A549 (cell line): ENCODE data around the gene BHLHA15. TPM values are rescaled to one million over a fixed set of nuclear protein-coding genes. Genes with fewer than 3 reads are reported as not detected.

Experiments used
- ATAC-seq, 2 experiments: fragments of 200-7000 bp in 1 of 2; fragments of >200 bp in 1 of 2; cut with Nextera tagmentation in 1 of 2; cut with Tn5 transposase in 1 of 2; 3 replicates each; pipeline versions ENCODE4 v1.8.0 to v1.9.1; 2018 to 2020; ENCODE audit warnings: mild to moderate bottlenecking in 1 of 2, moderate library complexity in 1 of 2
- CTCF ChIA-PET: fragments of 300-600 bp; sonication (Branson Sonifier 250); formaldehyde crosslinking; extraction: SDS; loops from one replicate; lab custom pipeline; 2021; ENCODE audit warnings: antibody characterized with exemption, inconsistent platforms; lab: Yijun Ruan, JAX
- POLR2A ChIA-PET: fragments of 350-600 bp; formaldehyde crosslinking; extraction: SDS; loops from one replicate; lab custom pipeline; 2021; ENCODE audit warnings: antibody characterized with exemption, inconsistent platforms; lab: Yijun Ruan, JAX
- DNase-seq, 2 experiments: peaks; one replicate each; pipeline versions ENCODE4 v3.0.0 to v3.0.0-alpha.2; 2011 to 2016; ENCODE audit warnings: low read depth in 1 of 2, low spot score in 1 of 2
- FAIRE-seq: peaks from 2 replicates; lab custom pipeline; 2011; peaks lifted over from hg19 to GRCh38; lab: Jason Lieb, UNC
- H3K27ac ChIP-seq, 2 experiments: fragments of >200 bp; sonication (Bioruptor Twin); formaldehyde crosslinking; 3 replicates each; pipeline ENCODE4 v1.5.1; 2016 to 2017
- H3K4me1 ChIP-seq: fragments of >200 bp; sonication (Bioruptor Twin); formaldehyde crosslinking; 3 replicates; pipeline ENCODE4 v1.6.1; 2016
- H3K4me2 ChIP-seq: fragments of >200 bp; sonication (Bioruptor Twin); formaldehyde crosslinking; 3 replicates; pipeline ENCODE4 v1.6.1; 2016
- H3K4me3 ChIP-seq: fragments of >200 bp; sonication (Bioruptor Twin); formaldehyde crosslinking; 3 replicates; pipeline ENCODE4 v1.5.1; 2016
- H3K9me3 ChIP-seq: fragments of >200 bp; sonication (Bioruptor Twin); formaldehyde crosslinking; 3 replicates; pipeline ENCODE4 v1.6.1; 2016
- CBX8 ChIP-seq: fragments of 200-600 bp; sonication (generic); IDR thresholded peaks from 2 replicates; pipeline ENCODE4 v1.6.1; 2016
- CHD2 ChIP-seq: fragments of 150-350 bp; IDR thresholded peaks from 2 replicates; pipeline ENCODE4 v1.6.1; 2014; ENCODE audit warnings: low read length; ENCODE audit not compliant: partially characterized antibody
- EHMT2 ChIP-seq: fragments of 200-600 bp; sonication (generic); IDR thresholded peaks from 2 replicates; pipeline ENCODE4 v1.6.1; 2016; ENCODE audit warnings: antibody characterized with exemption, low read depth, mild to moderate bottlenecking, moderate library complexity
- EP300 ChIP-seq, 2 experiments: fragments of >200 bp; sonication (Bioruptor Twin); formaldehyde crosslinking; IDR thresholded peaks; 2 replicates in 1 of 2; 3 replicates in 1 of 2; pipeline ENCODE4 v1.6.1; 2016 to 2017
- FOXS1 ChIP-seq: fragments of 250-450 bp; sonication (Bioruptor Pico); IDR thresholded peaks from 2 replicates; pipeline ENCODE4 v1.5.0; 2020; ENCODE audit warnings: mild to moderate bottlenecking, moderate library complexity
- HOXB5 ChIP-seq: fragments of 250-450 bp; sonication (Bioruptor Pico); IDR thresholded peaks from 2 replicates; pipeline ENCODE4 v1.5.0; 2020; ENCODE audit warnings: mild to moderate bottlenecking, moderate library complexity
- JUNB ChIP-seq: fragments of >200 bp; sonication (Bioruptor Twin); formaldehyde crosslinking; IDR thresholded peaks from 2 replicates; pipeline ENCODE4 v1.6.1; 2016
- KDM5A ChIP-seq: fragments of 200-600 bp; sonication (generic); IDR thresholded peaks from 2 replicates; pipeline ENCODE4 v1.6.1; 2016; ENCODE audit warnings: antibody characterized with exemption, mild to moderate bottlenecking
- MYC ChIP-seq: IDR thresholded peaks from 2 replicates; pipeline ENCODE4 v1.6.1; 2012; ENCODE audit warnings: mild to moderate bottlenecking, inconsistent platforms, low read length, improper control_type of control experiment, borderline replicate concordance
- NFE2L2 ChIP-seq: fragments of 150-350 bp; conservative IDR thresholded peaks from 2 replicates; pipeline ENCODE4 v1.6.1; 2014; ENCODE audit warnings: low read length
- NR3C1 ChIP-seq: fragments of >200 bp; sonication (Bioruptor Twin); formaldehyde crosslinking; IDR thresholded peaks from 3 replicates; pipeline ENCODE4 v1.6.1; 2017
- RAD21 ChIP-seq, 2 experiments: fragments of >200 bp in 1 of 2; sonication (Bioruptor Twin) in 1 of 2; formaldehyde crosslinking in 1 of 2; IDR thresholded peaks in 1 of 2; conservative IDR thresholded peaks in 1 of 2; 2 replicates in 1 of 2; 3 replicates in 1 of 2; pipeline ENCODE4 v1.6.1; 2012 to 2018; ENCODE audit warnings: inconsistent platforms in 1 of 2
- RCOR1 ChIP-seq: fragments of 150-350 bp; IDR thresholded peaks from 2 replicates; pipeline ENCODE4 v1.6.1; 2014; ENCODE audit warnings: antibody characterized with exemption, low read length, low read depth
- RNF2 ChIP-seq: fragments of 200-600 bp; sonication (generic); IDR thresholded peaks from 2 replicates; pipeline ENCODE4 v1.6.1; 2016; ENCODE audit warnings: low read depth, mild to moderate bottlenecking, antibody characterized with exemption, moderate library complexity, borderline replicate concordance
- SMC3 ChIP-seq: fragments of >200 bp; sonication (Bioruptor Twin); formaldehyde crosslinking; IDR thresholded peaks from 3 replicates; pipeline ENCODE4 v1.6.1; 2018; ENCODE audit warnings: inconsistent platforms
- ZFP36 ChIP-seq: fragments of 450-650 bp; IDR thresholded peaks from 2 replicates; pipeline ENCODE4 v1.6.1; 2014; ENCODE audit warnings: borderline replicate concordance; ENCODE audit not compliant: partially characterized antibody
- WGBS: methylation state at CpG from one replicate; pipeline ENCODE4 v1.1.6; 2017; ENCODE audit errors: missing lambda C conversion rate; 5-methylcytosine and 5-hydroxymethylcytosine counted together
- polyA plus RNA-seq, 4 experiments: library from polyadenylated mRNA; depleted of rRNA in 3 of 4; stranded (reverse); fragments of >200 nt; fragmentation: RNase III in 1 of 4; extraction: RNeasy Plus Mini Kit Qiagen cat#74134 plus additional on column Dnase treatment in 1 of 4; gene quantifications; 2 replicates in 3 of 4; 3 replicates in 1 of 4; pipeline ENCODE4 v1.2.3, GENCODE V29; 2011 to 2017
- TF ChIP-seq, protein P1 (sequence below): fragments of >200 bp; sonication (Bioruptor Twin); formaldehyde crosslinking; IDR thresholded peaks from 3 replicates; pipeline ENCODE4 v1.5.1; 2016
- TF ChIP-seq, protein P2 (sequence below): IDR thresholded peaks from 2 replicates; pipeline ENCODE4 v1.6.1; 2012; ENCODE audit warnings: low read depth, borderline replicate concordance
- TF ChIP-seq, protein P3 (sequence below): fragments of 200-600 bp; sonication (generic); IDR thresholded peaks from 2 replicates; pipeline ENCODE4 v1.6.1; 2016; ENCODE audit warnings: antibody characterized with exemption, mild to moderate bottlenecking, moderate library complexity
- TF ChIP-seq, protein P4 (sequence below): IDR thresholded peaks from 2 replicates; pipeline ENCODE4 v1.6.1; 2012
- TF ChIP-seq, protein P5 (sequence below): fragments of >200 bp; sonication (Bioruptor Twin); formaldehyde crosslinking; IDR thresholded peaks from 2 replicates; pipeline ENCODE4 v1.6.1; 2016

Gene BHLHA15
- polyA plus RNA-seq, 2 of the 4 experiments (the other 2 are of a cell fraction): 0.23 to 0.30 TPM

DNA sequence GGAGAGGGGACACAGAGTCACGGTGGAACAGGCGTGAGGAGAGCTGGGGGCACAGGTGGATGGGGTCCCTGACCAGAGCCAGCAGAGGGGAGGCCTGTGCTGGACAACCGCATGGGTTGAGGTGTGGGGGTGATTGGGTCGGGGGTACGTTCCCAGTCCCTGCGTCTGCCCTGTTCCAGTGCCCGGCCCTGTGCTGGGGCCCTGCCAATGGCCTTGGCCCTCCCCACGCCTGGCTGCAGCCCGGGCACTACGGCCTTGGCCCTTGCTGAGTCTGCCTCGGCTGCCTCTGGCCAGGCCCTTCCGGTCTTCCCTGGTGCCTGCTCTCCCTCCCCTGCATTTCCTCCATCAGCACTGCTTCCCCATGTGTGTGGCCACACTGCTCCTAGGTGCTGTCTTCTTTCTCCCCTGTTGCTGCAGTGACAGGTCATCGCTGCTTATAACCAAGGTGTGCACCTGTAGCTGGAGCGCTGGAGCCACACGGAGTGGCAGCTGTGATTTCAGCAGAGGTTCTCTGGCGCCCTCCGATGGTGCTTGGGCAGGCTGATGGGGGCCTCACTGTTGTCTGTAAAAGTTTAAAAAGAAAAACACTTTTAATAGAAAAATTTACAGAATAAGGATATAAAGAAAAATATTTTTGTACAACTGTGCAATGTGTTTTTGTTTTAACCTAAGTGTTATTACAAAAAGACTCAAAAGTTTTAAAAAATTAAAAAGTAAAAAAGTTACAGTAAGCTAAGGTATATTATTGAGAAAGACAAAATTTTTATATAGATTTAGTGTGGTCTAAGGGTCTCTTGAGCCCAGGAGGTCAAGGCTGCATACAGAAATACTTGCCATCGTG lies 45.2 kb upstream of the BHLHA15 start:
- H3K27ac ChIP-seq: no peak overlapping the region
- CTCF ChIA-PET: interaction anchor here (0.7 to 24.1 kb wide), 20 partner anchors 8 to 148 kb away, joined by 3 to 493 read pairs (median 4); partner anchors contain the start of gene LMTK2
- POLR2A ChIA-PET: no interaction called here
- TF ChIP-seq, protein P1, sequence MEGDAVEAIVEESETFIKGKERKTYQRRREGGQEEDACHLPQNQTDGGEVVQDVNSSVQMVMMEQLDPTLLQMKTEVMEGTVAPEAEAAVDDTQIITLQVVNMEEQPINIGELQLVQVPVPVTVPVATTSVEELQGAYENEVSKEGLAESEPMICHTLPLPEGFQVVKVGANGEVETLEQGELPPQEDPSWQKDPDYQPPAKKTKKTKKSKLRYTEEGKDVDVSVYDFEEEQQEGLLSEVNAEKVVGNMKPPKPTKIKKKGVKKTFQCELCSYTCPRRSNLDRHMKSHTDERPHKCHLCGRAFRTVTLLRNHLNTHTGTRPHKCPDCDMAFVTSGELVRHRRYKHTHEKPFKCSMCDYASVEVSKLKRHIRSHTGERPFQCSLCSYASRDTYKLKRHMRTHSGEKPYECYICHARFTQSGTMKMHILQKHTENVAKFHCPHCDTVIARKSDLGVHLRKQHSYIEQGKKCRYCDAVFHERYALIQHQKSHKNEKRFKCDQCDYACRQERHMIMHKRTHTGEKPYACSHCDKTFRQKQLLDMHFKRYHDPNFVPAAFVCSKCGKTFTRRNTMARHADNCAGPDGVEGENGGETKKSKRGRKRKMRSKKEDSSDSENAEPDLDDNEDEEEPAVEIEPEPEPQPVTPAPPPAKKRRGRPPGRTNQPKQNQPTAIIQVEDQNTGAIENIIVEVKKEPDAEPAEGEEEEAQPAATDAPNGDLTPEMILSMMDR: peak; percentile 77
- TF ChIP-seq SMC3 (peak; percentile 72), CHD2 (no peak), NR3C1 (no peak), FOXS1 (CRISPR knock-in tag) (no peak), RAD21 (conservative IDR thresholded peaks at IDR 0.05 in 1 of 2, IDR thresholded peaks at IDR 0.05 in 1 of 2) (peak; percentile 77 to 79), KDM5A (no peak)
- TF ChIP-seq, protein P2, sequence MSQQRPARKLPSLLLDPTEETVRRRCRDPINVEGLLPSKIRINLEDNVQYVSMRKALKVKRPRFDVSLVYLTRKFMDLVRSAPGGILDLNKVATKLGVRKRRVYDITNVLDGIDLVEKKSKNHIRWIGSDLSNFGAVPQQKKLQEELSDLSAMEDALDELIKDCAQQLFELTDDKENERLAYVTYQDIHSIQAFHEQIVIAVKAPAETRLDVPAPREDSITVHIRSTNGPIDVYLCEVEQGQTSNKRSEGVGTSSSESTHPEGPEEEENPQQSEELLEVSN: no peak
- H3K9me3 ChIP-seq: no peaks in the 10 kb centered on the region
- 0 out of 3 replicates have a peak, but pooled peaks cover 3% of the 10 kb centered on the region for H3K4me1 ChIP-seq
- H3K4me3 ChIP-seq: no peak overlapping the region
- ATAC-seq: peak; percentile 72 to 89; a peak in 5 of 6 replicates
- FAIRE-seq: no peak
- H3K4me2 ChIP-seq: no peak overlapping the region
- peak; percentile 31 to 46 for DNase-seq
- WGBS: 67% methylated on average over 18 of the region's 18 CpGs

DNA sequence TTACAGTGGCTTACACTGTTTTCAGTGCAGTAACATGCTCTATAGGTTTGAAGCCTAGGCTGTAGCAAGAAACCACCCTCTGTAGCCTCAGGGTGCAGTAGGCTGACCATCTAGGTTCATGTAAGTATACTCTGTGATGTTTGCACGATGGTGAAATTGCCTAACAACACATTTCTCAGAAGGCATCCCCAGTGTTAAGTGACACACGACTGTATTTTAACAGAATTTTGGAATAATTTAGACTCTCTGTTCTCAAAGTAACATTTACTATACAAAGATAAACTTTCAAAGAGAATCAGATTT lies 44.6 kb upstream of the BHLHA15 start:
- TF ChIP-seq RCOR1 (no peak), EP300 (IDR thresholded peaks at IDR 0.05) (no peak), NR3C1 (no peak), RNF2 (no peak), MYC (no peak), JUNB (no peak), HOXB5 (no peak), ZFP36 (no peak), CHD2 (no peak), EHMT2 (no peak), NFE2L2 (no peak), CBX8 (no peak)
- TF ChIP-seq, protein P3, sequence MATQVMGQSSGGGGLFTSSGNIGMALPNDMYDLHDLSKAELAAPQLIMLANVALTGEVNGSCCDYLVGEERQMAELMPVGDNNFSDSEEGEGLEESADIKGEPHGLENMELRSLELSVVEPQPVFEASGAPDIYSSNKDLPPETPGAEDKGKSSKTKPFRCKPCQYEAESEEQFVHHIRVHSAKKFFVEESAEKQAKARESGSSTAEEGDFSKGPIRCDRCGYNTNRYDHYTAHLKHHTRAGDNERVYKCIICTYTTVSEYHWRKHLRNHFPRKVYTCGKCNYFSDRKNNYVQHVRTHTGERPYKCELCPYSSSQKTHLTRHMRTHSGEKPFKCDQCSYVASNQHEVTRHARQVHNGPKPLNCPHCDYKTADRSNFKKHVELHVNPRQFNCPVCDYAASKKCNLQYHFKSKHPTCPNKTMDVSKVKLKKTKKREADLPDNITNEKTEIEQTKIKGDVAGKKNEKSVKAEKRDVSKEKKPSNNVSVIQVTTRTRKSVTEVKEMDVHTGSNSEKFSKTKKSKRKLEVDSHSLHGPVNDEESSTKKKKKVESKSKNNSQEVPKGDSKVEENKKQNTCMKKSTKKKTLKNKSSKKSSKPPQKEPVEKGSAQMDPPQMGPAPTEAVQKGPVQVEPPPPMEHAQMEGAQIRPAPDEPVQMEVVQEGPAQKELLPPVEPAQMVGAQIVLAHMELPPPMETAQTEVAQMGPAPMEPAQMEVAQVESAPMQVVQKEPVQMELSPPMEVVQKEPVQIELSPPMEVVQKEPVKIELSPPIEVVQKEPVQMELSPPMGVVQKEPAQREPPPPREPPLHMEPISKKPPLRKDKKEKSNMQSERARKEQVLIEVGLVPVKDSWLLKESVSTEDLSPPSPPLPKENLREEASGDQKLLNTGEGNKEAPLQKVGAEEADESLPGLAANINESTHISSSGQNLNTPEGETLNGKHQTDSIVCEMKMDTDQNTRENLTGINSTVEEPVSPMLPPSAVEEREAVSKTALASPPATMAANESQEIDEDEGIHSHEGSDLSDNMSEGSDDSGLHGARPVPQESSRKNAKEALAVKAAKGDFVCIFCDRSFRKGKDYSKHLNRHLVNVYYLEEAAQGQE: no peak
- TF ChIP-seq, protein P4, sequence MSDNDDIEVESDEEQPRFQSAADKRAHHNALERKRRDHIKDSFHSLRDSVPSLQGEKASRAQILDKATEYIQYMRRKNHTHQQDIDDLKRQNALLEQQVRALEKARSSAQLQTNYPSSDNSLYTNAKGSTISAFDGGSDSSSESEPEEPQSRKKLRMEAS: no peak
- TF ChIP-seq, protein P5, sequence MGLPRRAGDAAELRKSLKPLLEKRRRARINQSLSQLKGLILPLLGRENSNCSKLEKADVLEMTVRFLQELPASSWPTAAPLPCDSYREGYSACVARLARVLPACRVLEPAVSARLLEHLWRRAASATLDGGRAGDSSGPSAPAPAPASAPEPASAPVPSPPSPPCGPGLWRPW: no peak
- H3K4me1 ChIP-seq: 0 out of 3 replicates have a peak, but pooled peaks cover 3% of the 10 kb centered on the region
- H3K27ac ChIP-seq: no peak overlapping the region
- POLR2A ChIA-PET: no interaction called here
- 0 out of 6 replicates have a peak, but pooled peaks of 1 of the 2 experiments have one; percentile 15 for ATAC-seq
- no peak for FAIRE-seq
- H3K4me2 ChIP-seq: no peak overlapping the region
- CTCF ChIA-PET: interaction anchor here (0.7 to 24.1 kb wide), 19 partner anchors 10 to 148 kb away, joined by 3 to 493 read pairs (median 5); partner anchors contain the start of gene LMTK2
- 24% methylated on average over 2 of the region's 2 CpGs for WGBS
- no peak for DNase-seq
- H3K9me3 ChIP-seq: no peaks in the 10 kb centered on the region
- no peak overlapping the region for H3K4me3 ChIP-seq
